Left colon (tissue), 2 donors: ENCODE data around the gene GOLPH3. TPM values are rescaled to one million over a fixed set of nuclear protein-coding genes. Genes with fewer than 3 reads are reported as not detected.
"Not testable (repeated sequence)": the region's sequence is repeated elsewhere in the genome, so short reads cannot be mapped to it uniquely, and the experiment has no call there.

Experiments
- ATAC-seq: fragments of 200-7000 bp; cut with Tn5 transposase; one replicate; pipeline ENCODE4 v1.9.1; 2020; ENCODE audit warnings: mild to moderate bottlenecking, moderate library complexity
- DNase-seq, 2 donors: peaks; one replicate each; pipeline ENCODE4 v3.0.0-alpha.2; 2020
- intact Hi-C, 2 donors: fragments of 100-400 bp; cut with DNase I in 1 of 2; cut with micrococcal nuclease in 1 of 2; formaldehyde crosslinking; loops; one replicate each; pipeline versions ENCODE4 v1.11.2 to v1.14.0; 2022; cut with DNase I, micrococcal nuclease
- total RNA-seq, 2 donors: library from RNA; stranded (reverse); fragmentation: NEBNext Ultra II Directional; extraction: Animal tissue kit (Norgen Biotek cat#: 25700); gene quantifications; one replicate each; pipeline ENCODE4 v1.2.1, GENCODE V29; 2021
- donor health status: DM: no; HTN: no; CAD: no.
- donor health status: DM: yes; HTN: yes; CAD: no.

GOLPH3 gene
- total RNA-seq, 2 donors from 2014 or later: 123 to 131 TPM

- ATAC-seq: peak; percentile 68
- intact Hi-C loops: loop anchor here in 1 of 2 donors (10.0 kb wide), 1 partner anchor 51 kb away; no protein-coding TSS in a partner anchor
- DNase-seq: peak; percentile 57 to 79
Observed at GRCh38 chr5:32173267-32174010, 680 bp downstream of the GOLPH3 start.

- ATAC-seq: no peak
- DNase-seq: no peak
- intact Hi-C loops: loop anchor here in 1 of 2 donors (10.0 kb wide), 1 partner anchor 52 kb away; no protein-coding TSS in a partner anchor
Observed at GRCh38 chr5:32172923-32173266, 1.2 kb downstream of the GOLPH3 start.

- DNase-seq: peak in 1 of 2 donors; percentile 54
- ATAC-seq: not testable (repeated sequence)
- intact Hi-C loops: loop anchor here in 1 of 2 donors (10.0 kb wide), 1 partner anchor 52 kb away; no protein-coding TSS in a partner anchor
Observed at GRCh38 chr5:32172186-32172911, 1.8 kb downstream of the GOLPH3 start.

- ATAC-seq (no peak), DNase-seq (no peak)
- intact Hi-C loops: loop anchor here in 1 of 2 donors (10.0 kb wide), 1 partner anchor 54 kb away; no protein-coding TSS in a partner anchor
Observed at GRCh38 chr5:32170303-32171151, 3.6 kb downstream of the GOLPH3 start.

GRCh38 chr5:32168460-32169033, 5.6 kb downstream of the GOLPH3 start:
- DNase-seq (no peak), ATAC-seq (no peak)
- intact Hi-C loops: no loop called here

GRCh38 chr5:32165597-32165996, 8.5 kb downstream of the GOLPH3 start:
- ATAC-seq: no peak
- intact Hi-C loops: no loop called here
- DNase-seq: no peak

- ATAC-seq (no peak), DNase-seq (no peak)
- intact Hi-C loops: no loop called here
Observed at GRCh38 chr5:32163785-32164184, 10.3 kb downstream of the GOLPH3 start.

- ATAC-seq: peak; percentile 85
- no peak for DNase-seq
- intact Hi-C loops: no loop called here
Observed at GRCh38 chr5:32163053-32163452, 11.1 kb downstream of the GOLPH3 start.

- intact Hi-C loops: no loop called here
- no peak for DNase-seq
- ATAC-seq: no peak
Observed at GRCh38 chr5:32160228-32160627, 13.9 kb downstream of the GOLPH3 start.

GRCh38 chr5:32159328-32160072, 14.6 kb downstream of the GOLPH3 start:
- intact Hi-C loops: no loop called here
- DNase-seq (no peak), ATAC-seq (no peak)

GRCh38 chr5:32158679-32158975, 15.5 kb downstream of the GOLPH3 start:
- intact Hi-C loops: no loop called here
- ATAC-seq (no peak), DNase-seq (no peak)

GRCh38 chr5:32157078-32157477, 17.0 kb downstream of the GOLPH3 start:
- DNase-seq: no peak
- ATAC-seq: no peak
- intact Hi-C loops: no loop called here

GRCh38 chr5:32156635-32157034, 17.5 kb downstream of the GOLPH3 start:
- DNase-seq (no peak), ATAC-seq (no peak)
- intact Hi-C loops: no loop called here

GRCh38 chr5:32155211-32155610, 18.9 kb downstream of the GOLPH3 start:
- ATAC-seq (no peak), DNase-seq (no peak)
- intact Hi-C loops: no loop called here

- no peak for DNase-seq
- no peak for ATAC-seq
- intact Hi-C loops: no loop called here
Observed at GRCh38 chr5:32153723-32154122, 20.4 kb downstream of the GOLPH3 start.

- DNase-seq (no peak), ATAC-seq (no peak)
- intact Hi-C loops: no loop called here
Observed at GRCh38 chr5:32151198-32151597, 22.9 kb downstream of the GOLPH3 start.

- DNase-seq (no peak), ATAC-seq (no peak)
Observed at GRCh38 chr5:32150366-32150765, 23.8 kb downstream of the GOLPH3 start.

GRCh38 chr5:32147959-32148358, 26.2 kb downstream of the GOLPH3 start:
- DNase-seq (no peak), ATAC-seq (no peak)
- intact Hi-C loops: no loop called here

More at GRCh38 chr5:32150366-32150765, 23.8 kb downstream of the GOLPH3 start:
- intact Hi-C loops: no loop called here
